DND-41 (cell line): ENCODE measurements around the gene UBE3C.

ENCODE experiments used
- CTCF ChIP-seq: IDR thresholded peaks from 2 replicates; pipeline ENCODE4 v1.5.1; 2012; ENCODE audit warnings: borderline replicate concordance, low read length, moderate library complexity, mild to moderate bottlenecking; ENCODE audit not compliant: poor library complexity, severe bottlenecking; ENCODE audit errors: extremely low read depth
- EZH2 ChIP-seq: IDR thresholded peaks from 3 replicates; pipeline ENCODE4 v1.6.1; 2012; ENCODE audit warnings: borderline replicate concordance, low read depth, mild to moderate bottlenecking, moderate library complexity, low read length, inconsistent platforms; ENCODE audit not compliant: severe bottlenecking

- TF ChIP-seq CTCF (no peak), EZH2 (no peak)
Measured at GRCh38 chr7:157292770-157293412, 154.2 kb downstream of the UBE3C start.
